GM19023 (cell line): Measurements from ENCODE around the gene DAB1.

Experiments
- ATAC-seq: cut with Tn5 transposase; IDR thresholded peaks from one replicate; pipeline ENCODE4 v1.9.1; 2021; ENCODE audit warnings: mild to moderate bottlenecking, moderate library complexity; ENCODE audit not compliant: unreplicated experiment

Gene DAB1

DNA sequence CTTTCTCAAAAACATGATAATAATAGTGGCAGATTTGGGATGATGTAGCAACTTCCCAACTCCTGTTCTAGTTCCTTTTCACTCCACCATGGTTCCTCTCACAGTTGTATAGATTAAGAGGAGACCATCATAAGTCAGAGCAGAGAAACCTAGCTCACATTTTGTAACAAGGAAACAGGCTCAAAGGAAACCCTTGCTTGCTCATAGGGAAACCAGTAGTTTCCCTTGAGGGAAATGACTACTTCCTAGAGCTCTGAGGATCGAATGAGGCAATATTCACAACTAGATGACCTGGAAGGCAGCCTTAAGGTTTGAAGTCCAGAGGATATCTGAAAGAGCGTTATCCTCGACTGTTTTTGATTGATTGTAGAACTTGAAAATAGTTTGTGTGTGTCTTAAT, 382.0 kb downstream of the DAB1 start:
- ATAC-seq = no peak

GRCh38 chr1:57040811-57041210, 383.0 kb downstream of the DAB1 start:
- ATAC-seq = no peak

GRCh38 chr1:57036641-57037579, 386.9 kb downstream of the DAB1 start:
- ATAC-seq = no peak

- ATAC-seq = no peak
Measured at GRCh38 chr1:57034713-57035112, 389.1 kb downstream of the DAB1 start.

- no peak for ATAC-seq
Measured at GRCh38 chr1:57033222-57034001, 390.4 kb downstream of the DAB1 start.

DNA sequence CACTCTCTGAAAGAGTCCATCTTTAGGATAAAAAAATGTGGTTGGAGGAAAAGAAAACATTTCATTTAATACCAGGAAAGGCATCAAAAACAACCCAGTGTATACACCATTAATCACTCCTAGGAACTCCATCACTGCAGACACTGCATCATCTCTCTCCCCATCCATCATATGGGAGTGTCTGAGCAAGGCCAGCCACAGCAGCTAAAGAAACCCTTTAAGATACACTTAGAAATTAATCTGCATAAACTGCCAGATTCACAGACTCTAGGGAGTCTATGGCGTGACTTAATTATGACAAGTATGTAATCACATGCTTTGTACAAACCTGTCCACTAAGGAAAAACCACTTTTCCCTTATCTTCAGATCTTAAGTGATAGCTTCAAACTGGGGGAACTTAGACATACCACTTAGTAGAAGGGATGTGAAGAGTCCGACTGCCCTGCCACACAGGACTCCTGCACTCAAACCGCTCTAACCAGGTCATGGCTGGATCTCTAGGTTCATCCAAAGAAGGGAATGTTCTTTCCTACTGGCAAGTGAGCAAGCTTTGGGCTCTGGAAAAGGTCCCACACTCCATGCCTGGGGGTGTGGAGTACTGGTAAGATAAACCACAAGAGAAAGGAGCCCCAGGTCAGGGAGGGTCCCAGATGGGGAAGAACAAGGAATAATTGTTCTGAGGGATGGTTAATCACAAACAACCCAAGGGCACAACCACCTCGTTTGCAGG, 397.1 kb downstream of the DAB1 start:
- ATAC-seq = no peak

DNA sequence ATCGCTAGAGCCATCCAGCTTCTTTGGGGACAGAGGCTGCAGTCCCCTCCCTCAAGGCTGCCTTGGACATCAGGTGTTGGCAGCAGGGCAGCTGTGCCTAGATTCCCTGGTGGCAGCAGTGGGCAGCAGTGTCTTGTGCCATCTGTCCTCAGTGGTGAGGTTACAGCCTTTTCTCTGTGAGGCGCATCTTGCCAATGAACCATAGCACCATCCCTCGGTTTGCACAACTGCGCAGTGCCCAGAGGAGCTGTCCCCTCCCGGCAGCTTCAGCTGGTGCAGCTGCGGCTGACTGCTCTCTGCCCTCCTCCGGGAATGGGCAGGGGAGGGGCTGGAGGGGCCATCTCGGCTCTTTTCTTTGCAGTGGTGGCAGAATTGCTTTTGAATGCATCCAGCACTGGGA, 399.0 kb downstream of the DAB1 start:
- ATAC-seq = no peak

DNA sequence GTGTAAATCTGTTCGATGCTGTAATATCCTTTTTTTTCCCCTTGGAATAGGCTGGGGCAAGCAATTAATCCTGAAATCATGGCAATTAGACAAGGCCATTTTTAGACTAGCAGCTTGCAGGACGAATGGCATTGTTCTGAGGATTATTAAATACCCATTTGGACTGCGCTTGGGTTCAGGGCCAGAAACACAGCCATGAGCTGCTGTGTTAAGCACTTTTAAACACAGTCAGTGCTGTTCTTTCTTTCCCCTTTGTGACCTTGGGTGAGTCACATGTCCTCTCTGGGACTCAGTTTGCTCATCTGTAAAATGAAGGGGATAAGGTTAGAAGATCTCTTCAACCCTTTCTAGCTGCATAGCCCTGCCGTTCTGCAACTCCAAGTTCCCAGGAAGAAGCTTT, 399.4 kb downstream of the DAB1 start:
- no peak for ATAC-seq

GRCh38 chr1:57020216-57020615, 403.6 kb downstream of the DAB1 start:
- ATAC-seq = no peak

DNA sequence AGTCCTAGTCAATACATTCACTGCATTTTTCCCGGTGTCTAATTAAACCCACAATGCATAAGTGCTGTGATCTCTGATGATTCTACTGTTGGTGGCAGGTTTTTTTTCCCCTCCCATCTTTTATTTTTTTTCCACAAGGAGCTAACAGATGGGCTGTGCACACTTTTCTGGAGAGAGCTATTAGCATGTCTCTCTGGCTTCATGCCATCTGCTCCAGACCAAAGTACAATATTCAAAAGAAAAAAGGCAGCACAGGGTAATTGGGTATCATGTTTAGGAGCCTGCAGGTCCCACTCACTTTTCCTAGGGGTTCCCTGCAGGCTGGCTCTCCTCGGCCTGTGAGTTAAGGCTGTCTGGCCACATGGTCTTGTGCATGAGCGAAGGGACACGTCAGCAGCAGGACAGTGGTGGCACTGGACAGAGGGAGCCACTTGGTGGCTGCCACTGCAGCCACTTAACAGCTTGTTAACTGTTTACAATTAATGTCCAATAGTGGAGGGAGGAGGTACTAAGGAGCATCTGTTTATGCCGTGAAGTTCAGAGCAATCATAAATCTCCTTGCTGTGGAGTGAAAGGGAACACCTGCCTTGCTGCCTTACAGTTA, 404.5 kb downstream of the DAB1 start:
- no peak for ATAC-seq

GRCh38 chr1:57018119-57018518, 405.7 kb downstream of the DAB1 start:
- no peak for ATAC-seq

DNA sequence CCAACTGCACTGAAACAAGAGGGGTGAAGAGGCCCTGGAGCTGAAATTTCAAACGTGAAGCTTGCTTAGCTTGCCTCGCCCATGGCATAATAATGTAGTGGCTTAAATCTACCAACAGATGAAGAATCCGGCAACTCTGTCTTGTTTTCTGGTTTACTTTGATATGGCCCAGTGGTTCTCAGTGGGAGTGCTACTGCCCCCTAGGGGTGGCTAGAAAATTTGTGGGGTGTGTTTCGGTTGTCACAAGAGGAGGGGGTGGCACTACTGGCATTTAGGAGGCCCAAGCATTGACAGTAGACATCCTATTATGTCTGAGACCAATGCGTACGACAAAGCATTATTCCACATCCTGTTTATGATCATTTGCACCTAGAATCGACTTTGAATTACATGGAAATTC, 406.1 kb downstream of the DAB1 start:
- ATAC-seq = no peak

GRCh38 chr1:57017200-57017599, 406.7 kb downstream of the DAB1 start:
- no peak for ATAC-seq

DNA sequence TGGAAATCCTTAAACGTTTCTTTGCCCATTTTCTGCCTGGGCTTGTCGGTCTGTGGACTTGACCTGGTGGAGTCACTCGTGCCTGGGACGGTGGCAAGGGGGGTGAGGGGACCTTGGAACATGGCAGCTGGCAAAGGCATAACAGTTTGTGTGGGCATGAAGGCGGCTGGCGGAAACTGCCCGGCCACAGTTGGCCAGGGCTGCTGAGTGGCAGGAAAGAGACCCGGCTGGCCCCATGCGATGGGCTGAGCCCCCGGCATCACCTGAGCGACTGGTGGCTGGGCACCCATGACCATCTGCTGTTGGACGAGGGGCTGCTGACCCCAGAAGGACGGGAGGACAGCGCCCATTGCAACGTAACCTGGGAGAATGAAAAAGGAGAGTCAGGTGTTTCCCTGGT, 408.8 kb downstream of the DAB1 start:
- no peak for ATAC-seq

GRCh38 chr1:57013522-57013921, 410.3 kb downstream of the DAB1 start:
- no peak for ATAC-seq

GRCh38 chr1:57012315-57012714, 411.5 kb downstream of the DAB1 start:
- no peak for ATAC-seq

DNA sequence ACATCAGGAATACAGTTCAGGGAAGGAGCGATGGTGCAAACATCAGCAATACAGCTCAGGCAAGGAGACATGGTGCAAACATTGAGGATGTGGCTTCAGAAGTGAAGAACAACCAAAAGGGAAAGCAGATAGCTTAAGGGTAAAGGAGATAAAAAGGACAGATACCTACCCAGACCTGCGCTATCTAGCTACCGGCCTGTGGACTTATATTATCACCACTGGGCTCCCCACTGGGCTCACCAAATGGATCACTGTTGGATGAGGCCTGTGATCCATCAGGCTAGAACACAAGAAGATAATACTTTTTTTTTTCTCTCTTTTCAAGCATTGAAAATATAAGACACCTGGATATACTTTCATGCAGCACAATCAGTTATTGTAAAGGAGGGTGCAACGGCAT, 413.3 kb downstream of the DAB1 start:
- no peak for ATAC-seq

DNA sequence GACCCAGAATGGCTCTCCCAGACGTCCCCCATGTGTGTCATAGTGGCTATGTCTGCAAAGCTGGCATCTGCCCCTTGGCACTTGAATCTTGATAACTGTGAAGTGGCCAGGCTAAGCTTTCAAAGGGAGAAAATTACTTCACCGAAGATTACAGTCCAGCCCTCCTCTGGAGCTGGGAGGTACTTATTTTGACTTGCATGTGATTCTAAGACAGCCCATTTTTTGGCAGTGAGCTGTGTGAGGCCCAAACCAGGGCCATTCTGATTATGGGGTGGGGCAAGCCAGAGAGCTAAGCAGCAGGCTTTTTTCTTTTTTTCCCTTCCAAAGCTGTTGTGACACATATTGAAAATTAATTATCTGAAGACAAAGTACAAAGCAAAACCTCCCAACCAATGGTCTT, 415.9 kb downstream of the DAB1 start:
- ATAC-seq = no peak

DNA sequence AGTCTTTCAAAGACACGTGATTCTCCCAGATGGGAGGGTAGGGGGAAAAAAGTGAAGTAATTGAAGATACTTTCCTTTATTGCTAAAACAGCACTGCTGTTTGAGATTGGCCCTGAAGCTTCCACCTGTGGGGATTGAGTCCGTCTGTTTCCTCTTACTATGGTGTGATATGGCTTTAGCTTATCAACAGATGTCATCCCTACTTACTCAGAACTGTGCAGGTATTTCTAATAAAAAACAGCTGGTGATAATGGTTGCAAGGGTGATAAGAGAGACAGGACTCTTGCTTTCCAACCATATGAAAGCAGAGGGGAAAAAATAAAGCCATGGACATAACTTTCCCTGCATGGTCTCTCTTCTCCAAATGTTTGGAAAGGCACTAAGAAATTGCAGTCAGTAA, 416.4 kb downstream of the DAB1 start:
- no peak for ATAC-seq

- no peak for ATAC-seq
Measured at GRCh38 chr1:57003398-57004139, 420.3 kb downstream of the DAB1 start.
